ENCODE results near the gene RCAN1.
"Not testable (repeated sequence)": the region's sequence is repeated elsewhere in the genome, so short reads cannot be mapped to it uniquely, and the experiment has no call there.

The RCAN1 gene

GRCh38 chr21:34606621-34607020 lies 8.3 kb downstream of the RCAN1 start:
- H3K27ac ChIP-seq, result no peak overlapping the region
- peaks cover 0 to 7% (median 2%) of the 10 kb centered on the region in 10 experiments; a peak in 9 of 20 replicates for H3K4me1 ChIP-seq
- no peak for TF ChIP-seq Cebpa-rat (IDR thresholded peaks at IDR 0.05)
- H3K4me3 ChIP-seq, result no peak overlapping the region
- H4K20me1 ChIP-seq, result peaks cover 0 to 20% (median 8%) of the 10 kb centered on the region in 11 experiments; a peak in 13 of 22 replicates
- H3K9ac ChIP-seq, result no peak overlapping the region
- 0 out of 22 replicates have a peak, but pooled peaks cover 0 to under 1% (median 0%) of the 10 kb centered on the region in 11 experiments for H3K27me3 ChIP-seq
- no peaks in the 10 kb centered on the region; a peak in 1 of 22 replicates for H3K36me3 ChIP-seq
- H3K4me2 ChIP-seq, result no peak overlapping the region
- H3K9me3 ChIP-seq (replicated peaks in 1 of 11), result no peaks in the 10 kb centered on the region

DNA sequence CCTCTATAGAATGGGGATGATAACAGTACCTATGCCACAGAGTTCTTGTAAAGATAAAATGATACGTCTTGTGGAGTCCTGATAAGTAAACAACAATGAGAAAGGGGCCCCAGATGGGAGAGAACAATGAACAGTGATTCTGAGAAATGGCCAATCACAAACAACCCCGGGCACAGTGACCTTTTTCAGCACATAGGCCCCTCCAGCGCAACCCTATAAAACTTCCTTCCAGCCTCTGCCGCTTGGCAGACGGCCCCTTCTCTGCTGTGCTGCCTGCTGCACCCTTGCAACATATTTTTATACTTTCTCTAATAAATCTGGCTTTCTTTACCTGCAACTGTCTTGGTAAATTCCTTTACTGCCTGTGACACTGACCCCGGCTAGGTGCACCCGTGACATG lies 8.9 kb downstream of the RCAN1 start:
- no peaks in the 10 kb centered on the region for H3K9me3 ChIP-seq (replicated peaks in 1 of 11)
- peaks cover 0 to 20% (median 8%) of the 10 kb centered on the region in 11 experiments; a peak in 12 of 22 replicates for H4K20me1 ChIP-seq
- 0 out of 20 replicates have a peak, but pooled peaks cover 0 to 6% (median 0%) of the 10 kb centered on the region in 10 experiments for H3K4me1 ChIP-seq
- no peak overlapping the region for H3K9ac ChIP-seq
- no peaks in the 10 kb centered on the region for H3K27me3 ChIP-seq
- H3K36me3 ChIP-seq, result no peaks in the 10 kb centered on the region; a peak in 1 of 22 replicates
- no peak for TF ChIP-seq Cebpa-rat (IDR thresholded peaks at IDR 0.05)
- no peak overlapping the region for H3K27ac ChIP-seq
- H3K4me2 ChIP-seq, result no peak overlapping the region
- H3K4me3 ChIP-seq, result no peak overlapping the region

DNA sequence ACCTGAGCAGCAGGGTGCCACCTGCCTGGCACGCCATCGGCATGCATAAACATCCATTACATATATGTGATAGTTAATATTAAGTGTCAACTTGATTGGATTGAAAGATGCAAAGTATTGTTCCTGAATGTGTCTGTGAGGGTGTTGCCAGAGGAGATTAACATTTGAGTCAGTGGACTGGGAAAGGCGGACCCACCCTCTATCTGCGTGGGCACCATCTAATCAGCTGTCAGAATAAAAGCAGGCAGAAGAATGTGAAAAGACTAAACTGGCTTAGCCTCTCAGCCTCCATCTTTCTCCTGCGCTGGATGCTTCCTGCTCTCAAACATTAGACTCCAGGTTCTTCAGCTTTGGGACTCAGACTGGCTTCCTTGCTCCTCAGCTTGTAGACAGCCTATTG lies 10.0 kb downstream of the RCAN1 start:
- H3K4me3 ChIP-seq; H3K9ac ChIP-seq; H3K27me3 ChIP-seq; H3K4me1 ChIP-seq; H3K9me3 ChIP-seq (replicated peaks in 1 of 11); H3K27ac ChIP-seq; H3K4me2 ChIP-seq; H3K36me3 ChIP-seq: not testable (repeated sequence)
- H4K20me1 ChIP-seq, result peaks cover 0 to 30% (median 8%) of the 10 kb centered on the region in 11 experiments; a peak in 11 of 22 replicates

DNA sequence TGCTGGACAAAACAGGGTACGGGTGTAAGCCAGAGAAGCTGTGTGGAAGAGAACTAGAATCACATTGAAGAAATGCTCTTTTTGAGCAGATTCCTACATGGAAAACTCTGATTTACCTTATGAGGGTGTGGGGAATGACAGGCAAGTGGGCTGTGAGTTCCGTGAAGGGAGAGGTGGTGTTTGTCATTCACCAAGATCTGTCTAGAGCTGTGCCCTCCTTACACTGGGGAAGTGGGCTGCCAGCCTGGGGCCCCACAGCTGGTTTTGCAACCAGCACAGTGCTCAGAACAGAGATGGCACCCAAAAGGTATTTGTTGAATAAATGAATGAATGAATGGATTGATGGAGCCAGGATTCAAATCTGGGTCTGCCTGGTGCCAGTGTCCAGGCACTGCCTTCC lies 10.4 kb downstream of the RCAN1 start:
- H3K4me2 ChIP-seq, result no peak overlapping the region
- H3K27ac ChIP-seq, result no peak overlapping the region
- H3K27me3 ChIP-seq, result no peaks in the 10 kb centered on the region
- H3K9ac ChIP-seq, result no peak overlapping the region
- H3K36me3 ChIP-seq, result no peaks in the 10 kb centered on the region; a peak in 1 of 22 replicates
- H4K20me1 ChIP-seq, result peaks cover 0 to 31% (median 12%) of the 10 kb centered on the region in 11 experiments; a peak in 11 of 22 replicates
- H3K4me1 ChIP-seq, result 0 out of 20 replicates have a peak, but pooled peaks cover 0 to 6% (median 0%) of the 10 kb centered on the region in 10 experiments
- H3K4me3 ChIP-seq, result no peak overlapping the region
- H3K9me3 ChIP-seq (replicated peaks in 1 of 11), result no peaks in the 10 kb centered on the region
- no peak for TF ChIP-seq Cebpa-rat (IDR thresholded peaks at IDR 0.05)

GRCh38 chr21:34603710-34604057 lies 11.2 kb downstream of the RCAN1 start:
- H3K27me3 ChIP-seq, result no peaks in the 10 kb centered on the region
- H3K9me3 ChIP-seq (replicated peaks in 1 of 11), result no peaks in the 10 kb centered on the region
- H3K4me3 ChIP-seq, result no peak overlapping the region
- no peak for TF ChIP-seq Cebpa-rat (IDR thresholded peaks at IDR 0.05)
- H3K36me3 ChIP-seq, result no peaks in the 10 kb centered on the region; a peak in 1 of 22 replicates
- no peak overlapping the region for H3K27ac ChIP-seq
- no peak overlapping the region for H3K9ac ChIP-seq
- peaks cover 0 to 35% (median 15%) of the 10 kb centered on the region in 11 experiments; a peak in 13 of 22 replicates for H4K20me1 ChIP-seq
- 0 out of 20 replicates have a peak, but pooled peaks cover 0 to 6% (median 0%) of the 10 kb centered on the region in 10 experiments for H3K4me1 ChIP-seq
- no peak overlapping the region for H3K4me2 ChIP-seq

GRCh38 chr21:34603002-34603709 lies 11.8 kb downstream of the RCAN1 start:
- H3K9ac ChIP-seq, result no peak overlapping the region
- H3K27ac ChIP-seq, result no peak overlapping the region
- no peaks in the 10 kb centered on the region; a peak in 1 of 22 replicates for H3K36me3 ChIP-seq
- TF ChIP-seq Cebpa-rat (IDR thresholded peaks at IDR 0.05), result no peak
- peaks cover 0 to 36% (median 15%) of the 10 kb centered on the region in 11 experiments; a peak in 13 of 22 replicates for H4K20me1 ChIP-seq
- H3K4me2 ChIP-seq, result no peak overlapping the region
- no peaks in the 10 kb centered on the region for H3K9me3 ChIP-seq (replicated peaks in 1 of 11)
- no peak overlapping the region for H3K4me3 ChIP-seq
- 0 out of 20 replicates have a peak, but pooled peaks cover 0 to 6% (median 0%) of the 10 kb centered on the region in 10 experiments for H3K4me1 ChIP-seq
- no peaks in the 10 kb centered on the region for H3K27me3 ChIP-seq

GRCh38 chr21:34602061-34602460 lies 12.9 kb downstream of the RCAN1 start:
- H3K27me3 ChIP-seq, result no peaks in the 10 kb centered on the region
- peaks cover 0 to 36% (median 15%) of the 10 kb centered on the region in 11 experiments; a peak in 13 of 22 replicates for H4K20me1 ChIP-seq
- no peak for TF ChIP-seq Cebpa-rat (IDR thresholded peaks at IDR 0.05)
- no peak overlapping the region for H3K27ac ChIP-seq
- H3K9ac ChIP-seq, result no peak overlapping the region
- no peaks in the 10 kb centered on the region for H3K36me3 ChIP-seq
- no peak overlapping the region for H3K4me3 ChIP-seq
- 0 out of 20 replicates have a peak, but pooled peaks cover 0 to 6% (median 0%) of the 10 kb centered on the region in 10 experiments for H3K4me1 ChIP-seq
- no peaks in the 10 kb centered on the region for H3K9me3 ChIP-seq (replicated peaks in 1 of 11)
- H3K4me2 ChIP-seq, result no peak overlapping the region

GRCh38 chr21:34599534-34600101 lies 15.3 kb downstream of the RCAN1 start:
- Histone ChIP-seq H4K20me1 (peaks cover 0 to 40% (median 19%) of the 10 kb centered on the region in 11 experiments; a peak in 13 of 22 replicates), H3K4me1 (0 out of 20 replicates have a peak, but pooled peaks cover 0 to 6% (median 0%) of the 10 kb centered on the region in 10 experiments), H3K9me3 (replicated peaks in 1 of 11) (no peaks in the 10 kb centered on the region), H3K4me2 (no peak overlapping the region), H3K4me3 (no peak overlapping the region), H3K9ac (no peak overlapping the region), H3K27me3 (no peaks in the 10 kb centered on the region), H3K27ac (no peak overlapping the region), H3K36me3 (no peaks in the 10 kb centered on the region)
- TF ChIP-seq Cebpa-rat (IDR thresholded peaks at IDR 0.05), result no peak

- no peak for TF ChIP-seq Cebpa-rat (IDR thresholded peaks at IDR 0.05)
- no peaks in the 10 kb centered on the region for H3K27me3 ChIP-seq
- H3K4me3 ChIP-seq, result no peak overlapping the region
- 0 out of 20 replicates have a peak, but pooled peaks cover 0 to 6% (median 0%) of the 10 kb centered on the region in 10 experiments for H3K4me1 ChIP-seq
- no peaks in the 10 kb centered on the region for H3K36me3 ChIP-seq
- H3K9me3 ChIP-seq (replicated peaks in 1 of 11), result no peaks in the 10 kb centered on the region
- H4K20me1 ChIP-seq, result peaks cover 0 to 40% (median 19%) of the 10 kb centered on the region in 11 experiments; a peak in 13 of 22 replicates
- H3K27ac ChIP-seq, result no peak overlapping the region
- H3K4me2 ChIP-seq, result no peak overlapping the region
- no peak overlapping the region for H3K9ac ChIP-seq
Observed at GRCh38 chr21:34598931-34599400, 15.9 kb downstream of the RCAN1 start.

Measured in BLaER1 treated with 17β-estradiol and CSF1 and Interleukin-3, amounts not matched to agents 10 nM and 100 nM (cell line).